ENCODE measurements around the gene GNAZ. TPM values are rescaled to one million over a fixed set of nuclear protein-coding genes. Genes with fewer than 3 reads are reported as not detected.

Gene GNAZ
- total and polyA plus RNA-seq, 9 donors, result 7.2 to 40.8 (median 15.3) TPM

DNA sequence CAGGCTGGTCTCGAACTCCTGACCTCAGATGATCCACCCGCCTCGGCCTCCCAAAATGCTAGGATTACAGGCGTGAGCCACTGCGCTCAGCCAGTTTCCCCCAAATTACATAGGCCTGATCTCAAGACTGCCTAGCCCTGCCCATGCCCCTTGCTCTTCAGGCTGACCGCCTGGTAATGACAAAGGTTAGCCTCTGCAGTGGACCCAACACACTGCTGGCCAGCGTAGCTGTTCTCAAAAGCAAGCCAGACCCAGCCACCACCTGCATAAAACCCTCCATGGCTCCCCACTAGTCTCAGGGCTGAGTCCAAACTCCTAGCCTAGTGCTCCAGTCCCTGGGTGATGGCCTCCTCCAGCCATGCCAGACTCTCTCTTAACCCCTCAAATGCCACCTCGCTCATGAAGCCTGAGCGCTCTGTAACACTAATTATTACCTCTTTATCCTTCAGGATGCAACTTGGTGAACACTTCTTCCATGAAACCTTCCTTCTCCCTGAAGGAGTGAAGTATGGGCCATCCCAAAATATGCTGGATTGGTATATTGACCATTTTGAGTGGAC lies 72.3 kb downstream of the GNAZ start:
- Histone ChIP-seq H3K36me3 (no peaks in the 10 kb centered on the region), H3K4me1 (ENCODE audit: insufficient read depth) (peaks cover 4% of the 10 kb centered on the region), H3K9me3 (no peaks in the 10 kb centered on the region), H3K4me3 (no peak overlapping the region), H3K27me3 (no peaks in the 10 kb centered on the region), H3K27ac (no peak overlapping the region)
- intact Hi-C loops (cut with DNase I), result no loop called here
- TF ChIP-seq EP300 (IDR thresholded peaks at IDR 0.05), result no peak
- TF ChIP-seq POLR2A (IDR thresholded peaks at IDR 0.05), result no peak
- TF ChIP-seq, protein P1, sequence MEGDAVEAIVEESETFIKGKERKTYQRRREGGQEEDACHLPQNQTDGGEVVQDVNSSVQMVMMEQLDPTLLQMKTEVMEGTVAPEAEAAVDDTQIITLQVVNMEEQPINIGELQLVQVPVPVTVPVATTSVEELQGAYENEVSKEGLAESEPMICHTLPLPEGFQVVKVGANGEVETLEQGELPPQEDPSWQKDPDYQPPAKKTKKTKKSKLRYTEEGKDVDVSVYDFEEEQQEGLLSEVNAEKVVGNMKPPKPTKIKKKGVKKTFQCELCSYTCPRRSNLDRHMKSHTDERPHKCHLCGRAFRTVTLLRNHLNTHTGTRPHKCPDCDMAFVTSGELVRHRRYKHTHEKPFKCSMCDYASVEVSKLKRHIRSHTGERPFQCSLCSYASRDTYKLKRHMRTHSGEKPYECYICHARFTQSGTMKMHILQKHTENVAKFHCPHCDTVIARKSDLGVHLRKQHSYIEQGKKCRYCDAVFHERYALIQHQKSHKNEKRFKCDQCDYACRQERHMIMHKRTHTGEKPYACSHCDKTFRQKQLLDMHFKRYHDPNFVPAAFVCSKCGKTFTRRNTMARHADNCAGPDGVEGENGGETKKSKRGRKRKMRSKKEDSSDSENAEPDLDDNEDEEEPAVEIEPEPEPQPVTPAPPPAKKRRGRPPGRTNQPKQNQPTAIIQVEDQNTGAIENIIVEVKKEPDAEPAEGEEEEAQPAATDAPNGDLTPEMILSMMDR (IDR thresholded peaks at IDR 0.05), result no peak
- 65 to 74% (median 70%) methylated on average over 9 of the region's 9 CpGs for WGBS, 3 donors
- DNase-seq, result peak in 1 of 5 donors; percentile 26

GRCh38 chr22:23143119-23143518 lies 72.8 kb downstream of the GNAZ start:
- Histone ChIP-seq H3K4me1 (ENCODE audit: insufficient read depth) (peaks cover 4% of the 10 kb centered on the region), H3K27ac (no peak overlapping the region), H3K27me3 (no peaks in the 10 kb centered on the region), H3K9me3 (no peaks in the 10 kb centered on the region), H3K36me3 (no peaks in the 10 kb centered on the region), H3K4me3 (no peak overlapping the region)
- DNase-seq, result no peak
- no peak for TF ChIP-seq POLR2A (IDR thresholded peaks at IDR 0.05)
- no peak for TF ChIP-seq EP300 (IDR thresholded peaks at IDR 0.05)
- TF ChIP-seq, protein P1 (IDR thresholded peaks at IDR 0.05), result no peak
- WGBS, 3 donors, result 93 to 97% (median 95%) methylated on average over 1 of the region's 1 CpG
- intact Hi-C loops (cut with DNase I), result no loop called here

GRCh38 chr22:23144432-23144831 lies 74.1 kb downstream of the GNAZ start:
- peak in 1 of 5 donors; percentile 32 for DNase-seq
- Histone ChIP-seq H3K27ac (no peak overlapping the region), H3K4me1 (ENCODE audit: insufficient read depth) (peaks cover 4% of the 10 kb centered on the region), H3K36me3 (no peaks in the 10 kb centered on the region), H3K27me3 (no peaks in the 10 kb centered on the region), H3K9me3 (no peaks in the 10 kb centered on the region), H3K4me3 (no peak overlapping the region)
- intact Hi-C loops (cut with DNase I), result no loop called here
- 89 to 92% (median 91%) methylated on average over 4 of the region's 4 CpGs for WGBS, 3 donors
- TF ChIP-seq, protein P1 (IDR thresholded peaks at IDR 0.05), result no peak
- no peak for TF ChIP-seq POLR2A (IDR thresholded peaks at IDR 0.05)
- no peak for TF ChIP-seq EP300 (IDR thresholded peaks at IDR 0.05)

DNA sequence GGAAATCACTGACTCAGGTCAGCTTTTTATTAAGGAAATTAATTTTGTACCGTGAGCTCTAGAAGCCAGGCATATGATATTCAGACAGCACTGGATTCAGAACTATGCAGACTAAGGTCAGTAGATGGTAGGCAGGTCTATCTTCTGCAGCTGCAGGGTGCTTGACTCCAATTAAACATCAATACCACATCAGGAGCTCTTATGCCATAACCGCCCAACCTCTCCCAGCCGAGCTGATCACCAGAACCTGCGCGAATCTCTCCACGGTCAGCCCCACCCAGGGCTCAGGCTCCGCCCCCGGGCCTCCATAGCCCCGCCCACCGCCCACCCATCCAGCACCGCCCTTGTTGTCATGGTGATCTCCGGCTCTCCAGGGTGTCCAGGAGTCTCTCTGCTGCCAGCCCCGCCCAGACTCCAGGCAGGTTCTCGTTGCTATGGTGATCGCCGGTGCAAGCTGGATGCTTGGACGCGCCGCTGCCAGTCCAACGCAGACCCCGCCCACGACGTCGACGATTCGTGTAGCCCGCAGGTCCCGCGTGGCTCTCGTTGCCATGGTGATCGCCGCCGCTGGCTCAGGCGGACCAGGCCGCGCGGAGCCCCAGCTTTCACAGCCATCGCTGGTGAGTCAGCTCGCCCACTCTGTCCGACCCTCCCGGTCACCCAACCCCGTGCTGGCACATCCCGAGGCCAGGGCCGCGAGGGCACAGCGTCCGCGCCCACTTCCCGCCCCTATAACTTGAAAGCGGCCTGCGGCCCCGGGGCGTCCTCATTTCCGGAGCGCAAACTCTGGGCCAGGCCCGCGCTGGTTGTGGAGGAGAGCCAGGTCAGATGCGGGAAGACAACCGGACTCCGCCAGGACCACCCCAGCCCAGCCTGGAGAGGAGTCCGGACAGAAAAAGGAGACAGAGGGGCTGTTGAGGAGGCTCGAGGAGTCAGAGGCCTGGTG lies 74.9 kb downstream of the GNAZ start, which contains the start of gene RAB36:
Gene RAB36, plus strand, starts transcription at position 546 of the 946 bp plus-strand sequence. CDS start 1,140 bp downstream, outside the sequence.
- Histone ChIP-seq H3K27ac (peak within 1 kb of the TSS in 1 of 2 donors; percentile 77), H3K4me1 (ENCODE audit: insufficient read depth) (peaks cover 4% of the 10 kb centered on the region)

More for the DNA sequence above, 74.9 kb downstream of the GNAZ start, which contains the start of gene RAB36:
- Histone ChIP-seq H3K9me3 (no peaks in the 10 kb centered on the region), H3K36me3 (no peaks in the 10 kb centered on the region), H3K27me3 (no peaks in the 10 kb centered on the region), H3K4me3 (peak within 1 kb of the TSS; percentile 47)
- 1% methylated on average over 34 to 62 of the region's 62 CpGs for WGBS, 3 donors
- TF ChIP-seq EP300 (IDR thresholded peaks at IDR 0.05), result no peak
- TF ChIP-seq, protein P1 (IDR thresholded peaks at IDR 0.05), result no peak
- no peak for TF ChIP-seq POLR2A (IDR thresholded peaks at IDR 0.05)
- intact Hi-C loops (cut with DNase I), result no loop called here
- DNase-seq, result peak; percentile 99 to 100 (median 100)

All from ovary (tissue), 9 donors.